H1 (cell line): Measurements from ENCODE around the gene TNFRSF13B. TPM values are rescaled to one million over a fixed set of nuclear protein-coding genes. Genes with fewer than 3 reads are reported as not detected.

Source experiments
- BACH1 ChIP-seq: IDR thresholded peaks from 2 replicates; pipeline ENCODE4 v1.6.1; 2012; ENCODE audit warnings: low read length, improper control_type of control experiment
- CBX8 ChIP-seq: fragments of 300-800, 300-1000 bp; sonication (generic); IDR thresholded peaks from 2 replicates; pipeline ENCODE4 v1.7.1; 2016; ENCODE audit warnings: low read depth, low read length, borderline replicate concordance
- CEBPB ChIP-seq: IDR thresholded peaks from 2 replicates; pipeline ENCODE4 v1.6.1; 2012; ENCODE audit warnings: low read depth, low read length
- JUND ChIP-seq: IDR thresholded peaks from 2 replicates; pipeline ENCODE4 v1.6.1; 2011; ENCODE audit warnings: mild to moderate bottlenecking, improper control_type of control experiment, low read length
- KDM1A ChIP-seq: fragments of 200-600, 300-600 bp; sonication (generic); IDR thresholded peaks from 2 replicates; pipeline ENCODE4 v1.7.1; 2016; ENCODE audit warnings: mild to moderate bottlenecking, low read length, borderline replicate concordance
- MAFK ChIP-seq: IDR thresholded peaks from 2 replicates; pipeline ENCODE4 v1.6.1; 2012; ENCODE audit warnings: low read depth, mild to moderate bottlenecking, improper control_type of control experiment, low read length
- RBBP5 ChIP-seq: IDR thresholded peaks from 2 replicates; pipeline ENCODE4 v1.7.1; 2012; ENCODE audit warnings: low read depth, mild to moderate bottlenecking, inconsistent platforms, low read length, moderate library complexity, borderline replicate concordance
- TBP ChIP-seq: IDR thresholded peaks from 2 replicates; pipeline ENCODE4 v1.6.1; 2011; ENCODE audit warnings: low read depth, low read length, improper control_type of control experiment
- polyA plus RNA-seq, 7 experiments: library from polyadenylated mRNA; depleted of rRNA in 3 of 7; stranded (reverse) in 5 of 7; unstranded in 2 of 7; fragments of >200 nt in 5 of 7; fragments of 200-250 nt in 2 of 7; gene quantifications; 1 replicate in 5 of 7; 2 replicates in 1 of 7; 4 replicates in 1 of 7; pipeline versions ENCODE4 v1.2.1 to v1.2.3, GENCODE V29; 2011 to 2013; ENCODE audit warnings: missing spikeins in 2 of 7, mixed read lengths in 2 of 7
- total RNA-seq: library from RNA; stranded (reverse); fragmentation: NEBNext Ultra II Directional; extraction: Animal tissue kit (Norgen Biotek cat#: 25700); gene quantifications from 2 replicates; pipeline ENCODE4 v1.2.1, GENCODE V29; 2021

TNFRSF13B gene
- total and polyA plus RNA-seq, 2 of the 8 experiments (the other 6 are each of a cell fraction or from before 2014, with no cell fraction given): not detected

GRCh38 chr17:16977932-16978331 lies 6.0 kb upstream of the TNFRSF13B start (continued):
- TF ChIP-seq BACH1: no peak
- TF ChIP-seq CBX8: no peak
- no peak for TF ChIP-seq MAFK
- TF ChIP-seq CEBPB: no peak
- no peak for TF ChIP-seq RBBP5
- TF ChIP-seq KDM1A: no peak
- TF ChIP-seq JUND: no peak
- TF ChIP-seq TBP: no peak
